SK-N-SH treated with all-trans-retinoic acid at 6 μM for 48 hours (cell line): ENCODE results near the gene RBMS1.

Source experiments
- ARNTL ChIP-seq: fragments of 450-650 bp; formaldehyde crosslinking; IDR thresholded peaks from 2 replicates; pipeline ENCODE4 v1.5.0; 2020; ENCODE audit warnings: low read depth, mild to moderate bottlenecking, moderate library complexity, borderline replicate concordance
- GLIS3 ChIP-seq: fragments of 250-450 bp; sonication (Bioruptor Pico); IDR thresholded peaks from 2 replicates; pipeline ENCODE4 v1.5.0; 2020; ENCODE audit warnings: mild to moderate bottlenecking, moderate library complexity
- SNAI2 ChIP-seq: fragments of 250-450 bp; sonication (Bioruptor Pico); IDR thresholded peaks from 2 replicates; pipeline ENCODE4 v1.5.0; 2020; ENCODE audit warnings: mild to moderate bottlenecking, moderate library complexity
- TOX ChIP-seq: fragments of 250-450 bp; sonication (Bioruptor Pico); IDR thresholded peaks from 2 replicates; pipeline ENCODE4 v1.8.0; 2021; ENCODE audit warnings: mild to moderate bottlenecking, moderate library complexity, borderline replicate concordance
- ZFP3 ChIP-seq: fragments of 250-450 bp; sonication (Bioruptor Pico); IDR thresholded peaks from 2 replicates; pipeline ENCODE4 v1.5.0; 2020; ENCODE audit warnings: mild to moderate bottlenecking, moderate library complexity
- ZFP30 ChIP-seq: fragments of 450-650 bp; formaldehyde crosslinking; IDR thresholded peaks from 2 replicates; pipeline ENCODE4 v1.5.0; 2022; ENCODE audit warnings: mild to moderate bottlenecking, moderate library complexity
- ZNF565 ChIP-seq: fragments of 450-650 bp; formaldehyde crosslinking; conservative IDR thresholded peaks from 2 replicates; pipeline ENCODE4 v1.5.0; 2020; ENCODE audit warnings: low read depth, mild to moderate bottlenecking, moderate library complexity
- ZNF70 ChIP-seq: fragments of 450-650 bp; formaldehyde crosslinking; IDR thresholded peaks from 2 replicates; pipeline ENCODE4 v1.5.0; 2020; ENCODE audit warnings: mild to moderate bottlenecking, moderate library complexity
- TF ChIP-seq, protein P1 (sequence below): fragments of 250-450 bp; sonication (Bioruptor Pico); IDR thresholded peaks from 2 replicates; pipeline ENCODE4 v1.5.0; 2020; ENCODE audit warnings: mild to moderate bottlenecking, moderate library complexity
- TF ChIP-seq, protein P2 (sequence below): fragments of 250-450 bp; sonication (Bioruptor Pico); IDR thresholded peaks from 2 replicates; pipeline ENCODE4 v1.5.1; 2021; ENCODE audit warnings: mild to moderate bottlenecking, moderate library complexity
- TF ChIP-seq, protein P3 (sequence below): fragments of 250-450 bp; sonication (Bioruptor Pico); IDR thresholded peaks from 2 replicates; pipeline ENCODE4 v1.8.0; 2020; ENCODE audit warnings: mild to moderate bottlenecking, moderate library complexity, borderline replicate concordance
- TF ChIP-seq, protein P4 (sequence below): fragments of 250-450 bp; sonication (Bioruptor Pico); IDR thresholded peaks from 2 replicates; pipeline ENCODE4 v1.5.1; 2020; ENCODE audit warnings: low read depth, mild to moderate bottlenecking, moderate library complexity

DNA sequence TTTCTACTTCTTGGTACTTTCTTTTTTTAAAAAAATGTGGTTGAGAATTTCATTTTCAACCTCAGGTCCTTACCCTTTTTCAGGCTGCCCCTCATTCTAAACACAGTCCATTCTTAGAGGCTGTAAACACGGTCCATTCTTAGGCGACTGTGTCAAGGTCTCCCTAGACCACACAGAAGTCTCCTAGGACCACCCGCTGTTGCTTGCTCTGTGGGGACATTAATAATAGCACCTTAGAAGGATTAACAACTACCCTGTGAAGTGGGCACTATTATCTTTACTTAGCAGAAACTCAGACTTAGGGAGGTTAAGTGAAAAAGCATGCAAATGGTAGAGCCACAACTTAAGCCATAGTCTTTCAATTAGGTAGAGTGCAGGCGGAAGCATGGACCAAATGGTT is 91.7 kb downstream of the RBMS1 start:
- TF ChIP-seq ZNF70 (CRISPR knock-in tag) (no peak), ZFP30 (CRISPR knock-in tag) (no peak), ZFP3 (no peak), ARNTL (CRISPR knock-in tag) (no peak), GLIS3 (CRISPR knock-in tag) (no peak), SNAI2 (CRISPR knock-in tag) (no peak), ZNF565 (no peak), TOX (CRISPR knock-in tag) (no peak)
- TF ChIP-seq, protein P1, sequence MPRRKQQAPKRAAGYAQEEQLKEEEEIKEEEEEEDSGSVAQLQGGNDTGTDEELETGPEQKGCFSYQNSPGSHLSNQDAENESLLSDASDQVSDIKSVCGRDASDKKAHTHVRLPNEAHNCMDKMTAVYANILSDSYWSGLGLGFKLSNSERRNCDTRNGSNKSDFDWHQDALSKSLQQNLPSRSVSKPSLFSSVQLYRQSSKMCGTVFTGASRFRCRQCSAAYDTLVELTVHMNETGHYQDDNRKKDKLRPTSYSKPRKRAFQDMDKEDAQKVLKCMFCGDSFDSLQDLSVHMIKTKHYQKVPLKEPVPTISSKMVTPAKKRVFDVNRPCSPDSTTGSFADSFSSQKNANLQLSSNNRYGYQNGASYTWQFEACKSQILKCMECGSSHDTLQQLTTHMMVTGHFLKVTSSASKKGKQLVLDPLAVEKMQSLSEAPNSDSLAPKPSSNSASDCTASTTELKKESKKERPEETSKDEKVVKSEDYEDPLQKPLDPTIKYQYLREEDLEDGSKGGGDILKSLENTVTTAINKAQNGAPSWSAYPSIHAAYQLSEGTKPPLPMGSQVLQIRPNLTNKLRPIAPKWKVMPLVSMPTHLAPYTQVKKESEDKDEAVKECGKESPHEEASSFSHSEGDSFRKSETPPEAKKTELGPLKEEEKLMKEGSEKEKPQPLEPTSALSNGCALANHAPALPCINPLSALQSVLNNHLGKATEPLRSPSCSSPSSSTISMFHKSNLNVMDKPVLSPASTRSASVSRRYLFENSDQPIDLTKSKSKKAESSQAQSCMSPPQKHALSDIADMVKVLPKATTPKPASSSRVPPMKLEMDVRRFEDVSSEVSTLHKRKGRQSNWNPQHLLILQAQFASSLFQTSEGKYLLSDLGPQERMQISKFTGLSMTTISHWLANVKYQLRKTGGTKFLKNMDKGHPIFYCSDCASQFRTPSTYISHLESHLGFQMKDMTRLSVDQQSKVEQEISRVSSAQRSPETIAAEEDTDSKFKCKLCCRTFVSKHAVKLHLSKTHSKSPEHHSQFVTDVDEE (CRISPR knock-in tag), result no peak
- TF ChIP-seq, protein P2, sequence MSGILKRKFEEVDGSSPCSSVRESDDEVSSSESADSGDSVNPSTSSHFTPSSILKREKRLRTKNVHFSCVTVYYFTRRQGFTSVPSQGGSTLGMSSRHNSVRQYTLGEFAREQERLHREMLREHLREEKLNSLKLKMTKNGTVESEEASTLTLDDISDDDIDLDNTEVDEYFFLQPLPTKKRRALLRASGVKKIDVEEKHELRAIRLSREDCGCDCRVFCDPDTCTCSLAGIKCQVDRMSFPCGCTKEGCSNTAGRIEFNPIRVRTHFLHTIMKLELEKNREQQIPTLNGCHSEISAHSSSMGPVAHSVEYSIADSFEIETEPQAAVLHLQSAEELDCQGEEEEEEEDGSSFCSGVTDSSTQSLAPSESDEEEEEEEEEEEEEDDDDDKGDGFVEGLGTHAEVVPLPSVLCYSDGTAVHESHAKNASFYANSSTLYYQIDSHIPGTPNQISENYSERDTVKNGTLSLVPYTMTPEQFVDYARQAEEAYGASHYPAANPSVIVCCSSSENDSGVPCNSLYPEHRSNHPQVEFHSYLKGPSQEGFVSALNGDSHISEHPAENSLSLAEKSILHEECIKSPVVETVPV (CRISPR knock-in tag), result no peak
- TF ChIP-seq, protein P3, sequence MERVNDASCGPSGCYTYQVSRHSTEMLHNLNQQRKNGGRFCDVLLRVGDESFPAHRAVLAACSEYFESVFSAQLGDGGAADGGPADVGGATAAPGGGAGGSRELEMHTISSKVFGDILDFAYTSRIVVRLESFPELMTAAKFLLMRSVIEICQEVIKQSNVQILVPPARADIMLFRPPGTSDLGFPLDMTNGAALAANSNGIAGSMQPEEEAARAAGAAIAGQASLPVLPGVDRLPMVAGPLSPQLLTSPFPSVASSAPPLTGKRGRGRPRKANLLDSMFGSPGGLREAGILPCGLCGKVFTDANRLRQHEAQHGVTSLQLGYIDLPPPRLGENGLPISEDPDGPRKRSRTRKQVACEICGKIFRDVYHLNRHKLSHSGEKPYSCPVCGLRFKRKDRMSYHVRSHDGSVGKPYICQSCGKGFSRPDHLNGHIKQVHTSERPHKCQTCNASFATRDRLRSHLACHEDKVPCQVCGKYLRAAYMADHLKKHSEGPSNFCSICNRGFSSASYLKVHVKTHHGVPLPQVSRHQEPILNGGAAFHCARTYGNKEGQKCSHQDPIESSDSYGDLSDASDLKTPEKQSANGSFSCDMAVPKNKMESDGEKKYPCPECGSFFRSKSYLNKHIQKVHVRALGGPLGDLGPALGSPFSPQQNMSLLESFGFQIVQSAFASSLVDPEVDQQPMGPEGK, result no peak
- TF ChIP-seq, protein P4, sequence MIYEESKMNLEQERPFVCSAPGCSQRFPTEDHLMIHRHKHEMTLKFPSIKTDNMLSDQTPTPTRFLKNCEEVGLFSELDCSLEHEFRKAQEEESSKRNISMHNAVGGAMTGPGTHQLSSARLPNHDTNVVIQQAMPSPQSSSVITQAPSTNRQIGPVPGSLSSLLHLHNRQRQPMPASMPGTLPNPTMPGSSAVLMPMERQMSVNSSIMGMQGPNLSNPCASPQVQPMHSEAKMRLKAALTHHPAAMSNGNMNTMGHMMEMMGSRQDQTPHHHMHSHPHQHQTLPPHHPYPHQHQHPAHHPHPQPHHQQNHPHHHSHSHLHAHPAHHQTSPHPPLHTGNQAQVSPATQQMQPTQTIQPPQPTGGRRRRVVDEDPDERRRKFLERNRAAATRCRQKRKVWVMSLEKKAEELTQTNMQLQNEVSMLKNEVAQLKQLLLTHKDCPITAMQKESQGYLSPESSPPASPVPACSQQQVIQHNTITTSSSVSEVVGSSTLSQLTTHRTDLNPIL (CRISPR knock-in tag), result no peak
